Stimulated activated naive CD4-positive, alpha-beta T cell (primary cell): ENCODE measurements around the gene CALML6.

Source experiments
- DNase-seq, 6 experiments: peaks; one replicate each; lab custom pipeline; 2025; lab: John Stamatoyannopoulos, UW

The CALML6 gene

GRCh38 chr1:1965546-1965945, 50.5 kb downstream of the CALML6 start:
- no peak for DNase-seq

GRCh38 chr1:1966071-1966740, 51.1 kb downstream of the CALML6 start:
- no peak for DNase-seq
